Activated naive CD8-positive, alpha-beta T cell treated with anti-CD3 and anti-CD28 coated beads for 36 hours (primary cell): ENCODE data around the gene TYW1. TPM values are rescaled to one million over a fixed set of nuclear protein-coding genes. Genes with fewer than 3 reads are reported as not detected.
A peak's percentile ranks its signal among the peaks of the same experiment; 100 is the strongest.
"Not testable (repeated sequence)": the region's sequence is repeated elsewhere in the genome, so short reads cannot be mapped to it uniquely, and the experiment has no call there.

ENCODE experiments used
- DNase-seq: peaks from one replicate; pipeline ENCODE4 v3.0.0; 2021
- H3K27ac Mint-ChIP-seq: one replicate; pipeline ENCODE4 v1.8.0; 2022; ENCODE audit warnings: mild to moderate bottlenecking, moderate library complexity, mixed read lengths
- H3K27me3 Mint-ChIP-seq: one replicate; pipeline ENCODE4 v1.8.0; 2022; ENCODE audit warnings: mild to moderate bottlenecking, mixed read lengths
- H3K36me3 Mint-ChIP-seq: one replicate; pipeline ENCODE4 v1.8.0; 2021; ENCODE audit warnings: mild to moderate bottlenecking, mixed read lengths
- H3K4me1 Mint-ChIP-seq: one replicate; pipeline ENCODE4 v1.8.0; 2021; ENCODE audit warnings: mixed read lengths
- H3K4me3 Mint-ChIP-seq: one replicate; pipeline ENCODE4 v1.8.0; 2022; ENCODE audit warnings: mild to moderate bottlenecking, moderate library complexity, mixed read lengths
- H3K9me3 Mint-ChIP-seq: one replicate; pipeline ENCODE4 v1.8.0; 2022; ENCODE audit warnings: mixed read lengths
- total RNA-seq, 2 experiments: library from RNA; stranded (reverse); gene quantifications; one replicate each; pipeline ENCODE4 v1.2.3, GENCODE V29; 2021

The TYW1 gene
- total RNA-seq, 2 experiments from 2014 or later, result 16.7 to 17.8 TPM

DNA sequence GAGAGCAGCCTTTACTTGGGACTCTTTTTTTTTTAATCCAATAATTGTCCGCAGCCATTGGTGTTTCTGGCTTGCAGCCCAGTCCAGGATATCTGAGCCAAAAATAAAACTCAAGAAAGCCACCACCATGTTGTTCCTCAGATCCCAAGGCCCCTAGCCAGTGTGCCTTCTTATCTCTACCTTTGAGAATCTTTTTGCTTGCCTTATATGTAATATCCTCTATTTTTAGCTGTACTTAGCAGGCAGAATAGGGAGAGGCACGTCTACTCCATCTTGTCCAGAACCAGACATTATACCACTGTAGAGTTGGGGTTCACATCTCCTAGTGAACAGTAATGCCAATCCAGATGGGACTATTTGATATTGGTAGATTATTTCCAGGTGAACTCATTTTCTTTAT lies 209.1 kb downstream of the TYW1 start:
- peaks cover 32% of the 10 kb centered on the region for H3K36me3 Mint-ChIP-seq
- not testable (repeated sequence) for H3K4me1 Mint-ChIP-seq, H3K27ac Mint-ChIP-seq, H3K27me3 Mint-ChIP-seq, DNase-seq, H3K4me3 Mint-ChIP-seq, H3K9me3 Mint-ChIP-seq

- no peak overlapping the region for H3K4me3 Mint-ChIP-seq
Observed at GRCh38 chr7:67206452-67206851, 209.8 kb downstream of the TYW1 start.

DNA sequence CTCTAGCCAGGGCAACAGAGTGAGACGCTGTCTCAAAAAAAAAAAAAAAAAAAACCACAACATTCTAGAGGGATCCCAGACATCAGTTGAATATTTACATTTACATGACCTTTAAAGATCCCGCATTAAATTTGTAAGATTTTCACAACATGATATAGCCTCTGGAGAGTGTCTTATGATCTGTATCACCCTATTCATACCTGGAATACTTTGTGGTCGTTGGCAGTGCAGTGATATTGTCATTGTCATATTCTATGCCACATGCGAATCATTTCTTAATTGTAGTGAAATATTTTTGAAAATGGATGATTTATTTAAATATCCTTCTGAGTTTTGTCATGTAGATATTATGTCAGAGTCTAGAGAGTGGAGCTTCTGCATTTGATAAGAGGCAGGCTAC lies 212.0 kb downstream of the TYW1 start:
- H3K27me3 Mint-ChIP-seq, DNase-seq, H3K4me3 Mint-ChIP-seq, H3K9me3 Mint-ChIP-seq, H3K27ac Mint-ChIP-seq, H3K4me1 Mint-ChIP-seq: not testable (repeated sequence)
- peaks cover 41% of the 10 kb centered on the region for H3K36me3 Mint-ChIP-seq

More at GRCh38 chr7:67206452-67206851, 209.8 kb downstream of the TYW1 start:
- Mint-ChIP-seq H3K36me3 (peaks cover 29% of the 10 kb centered on the region), H3K4me1 (peaks cover 3% of the 10 kb centered on the region), H3K27ac (no peak overlapping the region), H3K27me3 (no peaks in the 10 kb centered on the region), H3K9me3 (no peaks in the 10 kb centered on the region)
- no peak for DNase-seq

GRCh38 chr7:67209256-67209655 lies 212.6 kb downstream of the TYW1 start:
- Mint-ChIP-seq H3K36me3 (peaks cover 41% of the 10 kb centered on the region), H3K27me3 (no peaks in the 10 kb centered on the region), H3K9me3 (peaks cover under 1% of the 10 kb centered on the region), H3K4me1 (no peaks in the 10 kb centered on the region), H3K27ac (no peak overlapping the region), H3K4me3 (no peak overlapping the region)
- DNase-seq, result no peak

- Mint-ChIP-seq H3K9me3 (peaks cover 2% of the 10 kb centered on the region), H3K4me3 (no peak overlapping the region), H3K36me3 (peaks cover 39% of the 10 kb centered on the region), H3K27ac (no peak overlapping the region), H3K4me1 (no peaks in the 10 kb centered on the region), H3K27me3 (no peaks in the 10 kb centered on the region)
- DNase-seq, result no peak
Observed at GRCh38 chr7:67210567-67210966, 213.9 kb downstream of the TYW1 start.

DNA sequence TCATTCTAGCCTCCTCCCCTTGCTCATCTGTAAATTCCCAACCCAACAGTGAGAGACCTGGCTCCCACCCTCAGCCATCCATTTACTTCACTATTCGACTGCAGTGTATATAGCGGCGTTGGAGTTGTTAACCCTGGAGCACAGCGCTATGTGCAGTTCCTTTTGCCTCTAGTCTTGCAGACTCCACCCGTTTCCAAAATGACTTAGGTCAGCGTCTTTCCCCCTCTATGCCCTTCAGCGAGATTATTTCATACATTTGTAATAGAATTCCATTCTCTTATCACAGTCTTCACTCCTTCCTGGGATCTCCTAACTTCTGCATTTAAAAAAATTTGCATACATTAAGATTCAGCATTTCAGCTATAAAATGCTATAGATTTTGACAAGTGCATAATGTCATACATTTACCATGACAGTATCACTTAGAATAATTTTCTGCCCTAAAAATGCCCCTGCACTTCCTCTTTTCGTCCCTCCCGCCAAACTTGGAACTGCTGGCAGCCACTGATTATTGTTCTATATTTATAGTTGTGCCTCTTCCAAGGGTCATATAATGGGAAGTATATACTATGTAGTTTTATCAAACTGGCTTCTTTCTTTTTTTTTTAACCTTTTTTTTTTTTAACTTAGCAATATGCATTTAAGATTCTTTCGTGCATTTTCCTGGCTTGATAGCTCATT lies 215.2 kb downstream of the TYW1 start:
- not testable (repeated sequence) for H3K27ac Mint-ChIP-seq, H3K27me3 Mint-ChIP-seq

GRCh38 chr7:67213038-67213437 lies 216.4 kb downstream of the TYW1 start:
- not testable (repeated sequence) for H3K27me3 Mint-ChIP-seq, H3K4me3 Mint-ChIP-seq, H3K27ac Mint-ChIP-seq, DNase-seq, H3K4me1 Mint-ChIP-seq
- Mint-ChIP-seq H3K9me3 (peaks cover 12% of the 10 kb centered on the region), H3K36me3 (peaks cover 41% of the 10 kb centered on the region)

More for the DNA sequence above, 215.2 kb downstream of the TYW1 start:
- H3K4me1 Mint-ChIP-seq, H3K9me3 Mint-ChIP-seq, H3K4me3 Mint-ChIP-seq, DNase-seq: not testable (repeated sequence)
- peaks cover 41% of the 10 kb centered on the region for H3K36me3 Mint-ChIP-seq

- H3K27ac Mint-ChIP-seq, H3K4me1 Mint-ChIP-seq, DNase-seq, H3K27me3 Mint-ChIP-seq, H3K4me3 Mint-ChIP-seq: not testable (repeated sequence)
- Mint-ChIP-seq H3K9me3 (peaks cover 16% of the 10 kb centered on the region), H3K36me3 (peaks cover 41% of the 10 kb centered on the region)
Observed at GRCh38 chr7:67223551-67223950, 226.9 kb downstream of the TYW1 start.

- Mint-ChIP-seq H3K9me3 (peaks cover 12% of the 10 kb centered on the region), H3K27ac (peak overlapping the region; percentile 32), H3K36me3 (peaks cover 34% of the 10 kb centered on the region)
- H3K27me3 Mint-ChIP-seq, H3K4me1 Mint-ChIP-seq, H3K4me3 Mint-ChIP-seq: not testable (repeated sequence)
- DNase-seq, result peak; percentile 14
Observed at GRCh38 chr7:67226340-67226907, 229.8 kb downstream of the TYW1 start.

- Mint-ChIP-seq H3K9me3 (peaks cover 12% of the 10 kb centered on the region), H3K36me3 (peaks cover 34% of the 10 kb centered on the region), H3K27ac (peak overlapping the region; percentile 32)
- not testable (repeated sequence) for H3K4me1 Mint-ChIP-seq, H3K27me3 Mint-ChIP-seq, H3K4me3 Mint-ChIP-seq, DNase-seq
Observed at GRCh38 chr7:67226967-67227366, 230.3 kb downstream of the TYW1 start.

GRCh38 chr7:67229018-67229417 lies 232.4 kb downstream of the TYW1 start:
- not testable (repeated sequence) for H3K27me3 Mint-ChIP-seq, H3K4me3 Mint-ChIP-seq, DNase-seq, H3K9me3 Mint-ChIP-seq, H3K4me1 Mint-ChIP-seq, H3K27ac Mint-ChIP-seq
- H3K36me3 Mint-ChIP-seq, result peaks cover 26% of the 10 kb centered on the region

DNA sequence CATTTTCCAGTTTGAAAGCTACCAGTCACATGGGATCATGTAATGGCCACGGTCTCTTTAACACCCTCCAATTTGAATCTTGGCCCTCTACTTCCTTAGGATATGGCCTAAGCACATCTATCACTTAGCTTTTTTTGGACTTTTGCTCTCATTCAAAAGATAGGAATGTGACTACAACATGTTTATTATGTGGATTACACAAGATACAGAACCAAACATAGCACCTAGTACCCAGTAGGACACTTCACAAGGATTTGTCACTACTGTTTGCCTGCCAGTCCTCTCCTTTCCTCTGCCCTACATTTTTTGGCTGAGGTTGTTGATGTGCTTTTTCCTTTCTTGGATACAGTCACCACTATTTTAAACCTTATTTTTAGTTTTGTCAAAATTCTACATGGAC lies 233.4 kb downstream of the TYW1 start:
- H3K9me3 Mint-ChIP-seq, DNase-seq, H3K27me3 Mint-ChIP-seq, H3K4me1 Mint-ChIP-seq, H3K27ac Mint-ChIP-seq, H3K4me3 Mint-ChIP-seq: not testable (repeated sequence)
- peaks cover 26% of the 10 kb centered on the region for H3K36me3 Mint-ChIP-seq

- not testable (repeated sequence) for H3K4me3 Mint-ChIP-seq, H3K27me3 Mint-ChIP-seq, H3K4me1 Mint-ChIP-seq, H3K9me3 Mint-ChIP-seq, H3K27ac Mint-ChIP-seq, H3K36me3 Mint-ChIP-seq, DNase-seq
Observed at GRCh38 chr7:67233506-67233905, 236.9 kb downstream of the TYW1 start.

DNA sequence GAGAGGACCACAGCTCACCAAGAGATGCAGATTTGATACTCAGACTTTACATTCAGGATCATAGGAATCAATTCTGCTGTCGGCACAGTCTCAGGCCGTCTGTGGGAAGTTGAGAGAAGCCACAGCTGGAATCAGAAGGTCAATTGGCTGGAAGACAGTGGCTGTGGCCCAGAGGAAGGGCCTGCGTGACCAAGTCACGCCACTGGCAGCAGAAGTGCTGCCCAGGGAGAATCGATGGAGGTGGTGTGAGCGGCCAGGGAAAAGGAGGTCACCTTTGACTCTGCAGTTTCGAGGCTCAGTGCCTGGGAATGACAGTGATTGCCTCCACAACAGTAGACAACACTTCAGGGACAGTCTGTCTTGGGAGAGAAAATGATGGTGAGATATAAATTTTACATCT lies 239.6 kb downstream of the TYW1 start:
- DNase-seq, H3K4me1 Mint-ChIP-seq, H3K27ac Mint-ChIP-seq: not testable (repeated sequence)

DNA sequence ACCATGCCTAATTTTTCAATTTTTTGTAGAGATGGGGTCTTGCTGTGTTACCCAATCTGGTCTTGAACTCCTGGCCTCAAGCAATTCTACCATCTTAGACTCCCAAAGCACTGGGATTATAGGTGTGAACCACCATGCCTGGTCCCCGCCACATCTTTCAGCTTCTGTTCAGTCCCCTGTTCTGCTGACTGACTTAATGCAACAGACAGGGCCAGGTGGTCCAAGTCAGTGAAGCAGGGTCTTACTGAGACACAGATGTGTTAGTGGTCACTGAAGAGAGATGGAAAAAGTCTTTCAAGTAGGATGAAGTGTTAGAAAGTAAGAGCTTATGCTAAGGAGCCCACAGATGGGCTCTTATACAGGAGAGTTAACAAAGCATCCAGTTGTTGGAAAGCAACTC lies 246.2 kb downstream of the TYW1 start:
- not testable (repeated sequence) for H3K4me3 Mint-ChIP-seq, H3K4me1 Mint-ChIP-seq, DNase-seq, H3K9me3 Mint-ChIP-seq, H3K27ac Mint-ChIP-seq, H3K27me3 Mint-ChIP-seq
- H3K36me3 Mint-ChIP-seq, result peaks cover 14% of the 10 kb centered on the region

More for the DNA sequence above, 239.6 kb downstream of the TYW1 start:
- not testable (repeated sequence) for H3K36me3 Mint-ChIP-seq, H3K27me3 Mint-ChIP-seq, H3K9me3 Mint-ChIP-seq, H3K4me3 Mint-ChIP-seq

- peaks cover 28% of the 10 kb centered on the region for H3K36me3 Mint-ChIP-seq
- not testable (repeated sequence) for H3K27ac Mint-ChIP-seq, DNase-seq, H3K4me3 Mint-ChIP-seq, H3K27me3 Mint-ChIP-seq, H3K4me1 Mint-ChIP-seq
- peaks cover 17% of the 10 kb centered on the region for H3K9me3 Mint-ChIP-seq
Observed at GRCh38 chr7:67248364-67248763, 251.7 kb downstream of the TYW1 start.
